UCSD-AML1 (cell line): ENCODE results near the gene CORO2B.
"Not testable (repeated sequence)": the region's sequence is repeated elsewhere in the genome, so short reads cannot be mapped to it uniquely, and the experiment has no call there.

Source experiments
- DNase-seq: peaks from one replicate; lab custom pipeline; 2025; ENCODE audit not compliant: unreplicated experiment; lab: John Stamatoyannopoulos, UW

The CORO2B gene

GRCh38 chr15:68604840-68605478, 26.2 kb downstream of the CORO2B start:
- not testable (repeated sequence) for DNase-seq

- DNase-seq = no peak
These were observed 27.6 kb downstream of the CORO2B start for GRCh38 chr15:68606375-68606774.

- no peak for DNase-seq
These were observed 29.5 kb downstream of the CORO2B start for GRCh38 chr15:68608206-68608843.

GRCh38 chr15:68608844-68609232, 30.0 kb downstream of the CORO2B start:
- DNase-seq = no peak

GRCh38 chr15:68609629-68610028, 30.8 kb downstream of the CORO2B start:
- DNase-seq = no peak

GRCh38 chr15:68610825-68611224, 32.0 kb downstream of the CORO2B start:
- DNase-seq = no peak

GRCh38 chr15:68612503-68612902, 33.7 kb downstream of the CORO2B start:
- DNase-seq = no peak

GRCh38 chr15:68612979-68613740, 34.4 kb downstream of the CORO2B start:
- DNase-seq = no peak

GRCh38 chr15:68614286-68615035, 35.7 kb downstream of the CORO2B start:
- DNase-seq = no peak

GRCh38 chr15:68615301-68615700, 36.5 kb downstream of the CORO2B start:
- DNase-seq = no peak

GRCh38 chr15:68615811-68616210, 37.0 kb downstream of the CORO2B start:
- no peak for DNase-seq

GRCh38 chr15:68616397-68616796, 37.6 kb downstream of the CORO2B start:
- no peak for DNase-seq

- DNase-seq = no peak
These were observed 38.2 kb downstream of the CORO2B start for GRCh38 chr15:68617001-68617400.

- no peak for DNase-seq
These were observed 39.0 kb downstream of the CORO2B start for GRCh38 chr15:68617777-68618176.

GRCh38 chr15:68618394-68618793, 39.6 kb downstream of the CORO2B start:
- DNase-seq = no peak

- no peak for DNase-seq
These were observed 40.3 kb downstream of the CORO2B start for GRCh38 chr15:68618908-68619698.

- no peak for DNase-seq
These were observed 42.1 kb downstream of the CORO2B start for GRCh38 chr15:68620721-68621527.

GRCh38 chr15:68621535-68621934, 42.7 kb downstream of the CORO2B start:
- DNase-seq = no peak

- no peak for DNase-seq
These were observed 44.6 kb downstream of the CORO2B start for GRCh38 chr15:68623301-68623892.
